ENCODE results near the gene FN1.

FN1 gene

GRCh38 chr2:215476424-215476823 is 40.6 kb upstream of the FN1 start:
- H3K79me2 ChIP-seq (ENCODE audit: low read length) = no peaks in the 10 kb centered on the region
- H4K20me1 ChIP-seq (ENCODE audit: insufficient read depth, low read length) = no peaks in the 10 kb centered on the region
- no peaks in the 10 kb centered on the region for H3K9me3 ChIP-seq (replicated peaks; ENCODE audit: insufficient read depth, low read length)
- H2AFZ ChIP-seq (ENCODE audit: low read length) = no peak overlapping the region
- DNase-seq = no peak
- H3K27ac ChIP-seq (ENCODE audit: low read length) = no peak overlapping the region
- H3K27me3 ChIP-seq (replicated peaks; ENCODE audit: insufficient read depth, low read length) = no peaks in the 10 kb centered on the region
- no peaks in the 10 kb centered on the region for H3K4me1 ChIP-seq (ENCODE audit: low read length)
- no peaks in the 10 kb centered on the region for H3K9me2 ChIP-seq (replicated peaks; ENCODE audit: insufficient read depth, low read length)
- no peaks in the 10 kb centered on the region for H3K36me3 ChIP-seq (replicated peaks; ENCODE audit: insufficient read depth, low read length)
- no peak for TF ChIP-seq CTCF (IDR thresholded peaks at IDR 0.05; ENCODE audit: low read length)
- TF ChIP-seq EZH2 (optimal IDR thresholded peaks at IDR 0.05; ENCODE audit: low read depth, low read length) = no peak
- TF ChIP-seq EZH2phosphoT487 (IDR thresholded peaks at IDR 0.05; ENCODE audit: low read length) = no peak
- no peaks in the 10 kb centered on the region for H3F3A ChIP-seq (ENCODE audit: insufficient read depth, low read length)
- no peak overlapping the region for H3K4me2 ChIP-seq (ENCODE audit: low read depth, low read length)
- H3K4me3 ChIP-seq (ENCODE audit: low read length) = no peak overlapping the region
- H3K9ac ChIP-seq (ENCODE audit: low read length) = no peak overlapping the region

GRCh38 chr2:215466097-215466909 is 30.4 kb upstream of the FN1 start:
- Histone ChIP-seq H3K36me3 (replicated peaks; ENCODE audit: insufficient read depth, low read length) (no peaks in the 10 kb centered on the region), H3K9me3 (replicated peaks; ENCODE audit: insufficient read depth, low read length) (no peaks in the 10 kb centered on the region), H3K79me2 (ENCODE audit: low read length) (no peaks in the 10 kb centered on the region), H2AFZ (ENCODE audit: low read length) (no peak overlapping the region), H3K27me3 (replicated peaks; ENCODE audit: insufficient read depth, low read length) (no peaks in the 10 kb centered on the region), H4K20me1 (ENCODE audit: insufficient read depth, low read length) (no peaks in the 10 kb centered on the region), H3K4me3 (ENCODE audit: low read length) (no peak overlapping the region), H3K27ac (ENCODE audit: low read length) (no peak overlapping the region), H3K4me1 (ENCODE audit: low read length) (no peaks in the 10 kb centered on the region), H3F3A (ENCODE audit: insufficient read depth, low read length) (no peaks in the 10 kb centered on the region), H3K4me2 (ENCODE audit: low read depth, low read length) (no peak overlapping the region), H3K9me2 (replicated peaks; ENCODE audit: insufficient read depth, low read length) (no peaks in the 10 kb centered on the region), H3K9ac (ENCODE audit: low read length) (no peak overlapping the region)
- TF ChIP-seq EZH2phosphoT487 (IDR thresholded peaks at IDR 0.05; ENCODE audit: low read length) = no peak
- TF ChIP-seq CTCF (IDR thresholded peaks at IDR 0.05; ENCODE audit: low read length) = no peak
- TF ChIP-seq EZH2 (optimal IDR thresholded peaks at IDR 0.05; ENCODE audit: low read depth, low read length) = no peak
- DNase-seq = no peak

- no peak for DNase-seq
- Histone ChIP-seq H3K9me3 (replicated peaks; ENCODE audit: insufficient read depth, low read length) (no peaks in the 10 kb centered on the region), H2AFZ (ENCODE audit: low read length) (no peak overlapping the region), H3K79me2 (ENCODE audit: low read length) (no peaks in the 10 kb centered on the region), H3K4me1 (ENCODE audit: low read length) (no peaks in the 10 kb centered on the region), H4K20me1 (ENCODE audit: insufficient read depth, low read length) (no peaks in the 10 kb centered on the region), H3K9ac (ENCODE audit: low read length) (no peak overlapping the region), H3K4me2 (ENCODE audit: low read depth, low read length) (no peak overlapping the region), H3K9me2 (replicated peaks; ENCODE audit: insufficient read depth, low read length) (no peaks in the 10 kb centered on the region), H3K36me3 (replicated peaks; ENCODE audit: insufficient read depth, low read length) (no peaks in the 10 kb centered on the region), H3K27ac (ENCODE audit: low read length) (no peak overlapping the region), H3F3A (ENCODE audit: insufficient read depth, low read length) (no peaks in the 10 kb centered on the region), H3K4me3 (ENCODE audit: low read length) (no peak overlapping the region), H3K27me3 (replicated peaks; ENCODE audit: insufficient read depth, low read length) (no peaks in the 10 kb centered on the region)
- no peak for TF ChIP-seq CTCF (IDR thresholded peaks at IDR 0.05; ENCODE audit: low read length)
- TF ChIP-seq EZH2 (optimal IDR thresholded peaks at IDR 0.05; ENCODE audit: low read depth, low read length) = no peak
- TF ChIP-seq EZH2phosphoT487 (IDR thresholded peaks at IDR 0.05; ENCODE audit: low read length) = no peak
Measured at GRCh38 chr2:215465256-215465655, 29.4 kb upstream of the FN1 start.
